GM12878 (cell line): ENCODE data around the gene PDZD7. TPM values are rescaled to one million over a fixed set of nuclear protein-coding genes. Genes with fewer than 3 reads are reported as not detected.

Source experiments
- ATAC-seq: fragments of 200-7000 bp; cut with Tn5 transposase; 3 replicates; pipeline ENCODE4 v1.9.1; 2020; ENCODE audit warnings: mild to moderate bottlenecking, moderate library complexity
- BruUV-seq: library from RNA; stranded (reverse); fragments of 400-500 nt; replicated peaks from 2 replicates; lab custom pipeline; 2021; lab: Mats Ljungman, UMichigan
- CTCF ChIA-PET: fragments of 300-600 bp; sonication (Branson Sonifier 250); formaldehyde crosslinking; extraction: SDS; loops from one replicate; lab custom pipeline; 2021; ENCODE audit warnings: inconsistent platforms; lab: Yijun Ruan, JAX
- POLR2A ChIA-PET: fragments of 350-600 bp; formaldehyde crosslinking; extraction: SDS; loops from one replicate; lab custom pipeline; 2021; ENCODE audit warnings: inconsistent platforms; lab: Charles Lee
- RAD21 ChIA-PET: fragments of 300-600 bp; sonication (Branson Sonifier 250); formaldehyde crosslinking; loops from one replicate; lab custom pipeline; 2023; ENCODE audit warnings: antibody characterized with exemption; ENCODE audit not compliant: unreplicated experiment; lab: Charles Lee
- SMC1A ChIA-PET: fragments of 300-600 bp; sonication (Branson Sonifier 250); formaldehyde crosslinking; loops from one replicate; lab custom pipeline; 2023; ENCODE audit not compliant: unreplicated experiment, uncharacterized antibody; lab: Charles Lee
- DNase-seq: peaks from one replicate; pipeline ENCODE4 v3.0.0-alpha.2; 2011; ENCODE audit warnings: low read depth, low spot score
- FAIRE-seq: peaks from 3 replicates; lab custom pipeline; 2011; peaks lifted over from hg19 to GRCh38; lab: Jason Lieb, UNC
- H2AFZ ChIP-seq: 2 replicates; pipeline ENCODE4 v1.6.0; 2011; ENCODE audit warnings: low read depth, low read length, control low read depth; ENCODE audit not compliant: control insufficient read depth
- H3K27ac ChIP-seq: 2 replicates; pipeline ENCODE4 v1.5.1; 2011; ENCODE audit warnings: control low read depth; ENCODE audit not compliant: control insufficient read depth, insufficient read depth
- H3K27me3 ChIP-seq, 2 experiments: replicated peaks in 1 of 2; 2 replicates each; pipeline versions ENCODE4 v1.6.0 to v1.6.1; 2011; ENCODE audit warnings: low read length in 1 of 2; ENCODE audit not compliant: control insufficient read depth in 2 of 2, insufficient read depth in 2 of 2
- H3K36me3 ChIP-seq, 2 experiments: 2 replicates each; pipeline ENCODE4 v1.5.1; 2011; ENCODE audit warnings: low read length in 1 of 2; ENCODE audit not compliant: control insufficient read depth in 2 of 2, insufficient read depth in 2 of 2
- H3K4me1 ChIP-seq: 2 replicates; pipeline ENCODE4 v1.6.1; 2011; ENCODE audit warnings: mild to moderate bottlenecking, low read length, moderate library complexity, mixed read lengths; ENCODE audit not compliant: control insufficient read depth, insufficient read depth
- H3K4me2 ChIP-seq: 2 replicates; pipeline ENCODE4 v1.6.0; 2011; ENCODE audit warnings: control low read depth; ENCODE audit not compliant: control insufficient read depth, insufficient read depth
- H3K4me3 ChIP-seq: fragments of 200-600 bp; sonication (generic); 2 replicates; pipeline ENCODE4 v1.5.1; 2016
- H3K79me2 ChIP-seq: 2 replicates; pipeline ENCODE4 v1.6.0; 2011; ENCODE audit warnings: low read length; ENCODE audit not compliant: control insufficient read depth, insufficient read depth
- H3K9ac ChIP-seq: 2 replicates; pipeline ENCODE4 v1.8.0; 2011; ENCODE audit warnings: low read length, control low read depth, mixed read lengths; ENCODE audit not compliant: control insufficient read depth, insufficient read depth
- H3K9me3 ChIP-seq: replicated peaks from 3 replicates; pipeline ENCODE4 v1.5.1; 2011; ENCODE audit warnings: mild to moderate bottlenecking, low read length; ENCODE audit not compliant: control insufficient read depth, insufficient read depth
- H4K20me1 ChIP-seq: 2 replicates; pipeline ENCODE4 v1.6.0; 2011; ENCODE audit not compliant: control insufficient read depth, insufficient read depth
- ZNF274 ChIP-seq: IDR thresholded peaks from one replicate; pipeline ENCODE4 v1.8.0; 2011; ENCODE audit not compliant: insufficient read length, insufficient read depth
- WGBS: methylation state at CpG from one replicate; pipeline ENCODE4 v1.1.6; 2016; ENCODE audit warnings: low lambda C conversion rate; ENCODE audit not compliant: insufficient replicate concordance, insufficient coverage; ENCODE audit errors: missing lambda C conversion rate; 5-methylcytosine and 5-hydroxymethylcytosine counted together
- in situ Hi-C: fragments of 300-500 bp; cut with MboI; formaldehyde crosslinking; loops from 9 replicates; pipeline ENCODE4 v1.14.3; 2018; ENCODE audit warnings: mixed read lengths
- intact Hi-C: fragments of 100-400 bp; cut with micrococcal nuclease; formaldehyde crosslinking; loops from one replicate; pipeline ENCODE4 v1.14.2; 2022; ENCODE audit not compliant: unreplicated experiment
- polyA plus RNA-seq, 11 experiments: library from polyadenylated mRNA; depleted of rRNA in 4 of 11; unstranded in 6 of 11; stranded (reverse) in 5 of 11; fragments of >200 nt; fragmentation: Nextera tagmentation in 4 of 11; fragmentation: Illumina TruSeq in 1 of 11; extraction: Ambion mirVana in 4 of 11; extraction: Trizol in 1 of 11; gene quantifications; 1 replicate in 1 of 11; 2 replicates in 10 of 11; pipeline versions ENCODE4 v1.2.1 to v1.2.3, GENCODE V29; 2011 to 2016; ENCODE audit warnings: inconsistent platforms in 2 of 11, missing spikeins in 2 of 11, low read depth in 1 of 11
- total RNA-seq, 4 experiments: library from RNA; depleted of rRNA in 3 of 4; stranded (reverse); fragments of >200 nt in 3 of 4; fragmentation: Illumina TruSeq in 1 of 4; extraction: Trizol in 1 of 4; gene quantifications; 2 replicates each; pipeline versions ENCODE4 v1.2.1 to v1.2.3, GENCODE V29; 2013 to 2021
- TF ChIP-seq, protein P1 (sequence below), 3 experiments: IDR thresholded peaks in 2 of 3; conservative IDR thresholded peaks in 1 of 3; 2 replicates each; pipeline ENCODE4 v1.5.1; 2011; ENCODE audit warnings: low read depth in 3 of 3, low read length in 3 of 3, mild to moderate bottlenecking in 3 of 3, control low read depth in 2 of 3, moderate library complexity in 2 of 3, inconsistent platforms in 1 of 3, mixed read lengths in 1 of 3; ENCODE audit not compliant: control insufficient read depth in 2 of 3, insufficient read depth in 1 of 3; ENCODE audit errors: extremely low read depth in 1 of 3

Gene PDZD7
- total and polyA plus RNA-seq, 10 of the 15 experiments (the other 5 are each of a cell fraction or from before 2014, with no cell fraction given), result 0.01 to 0.20 (median 0.03) TPM; not detected in 7

DNA sequence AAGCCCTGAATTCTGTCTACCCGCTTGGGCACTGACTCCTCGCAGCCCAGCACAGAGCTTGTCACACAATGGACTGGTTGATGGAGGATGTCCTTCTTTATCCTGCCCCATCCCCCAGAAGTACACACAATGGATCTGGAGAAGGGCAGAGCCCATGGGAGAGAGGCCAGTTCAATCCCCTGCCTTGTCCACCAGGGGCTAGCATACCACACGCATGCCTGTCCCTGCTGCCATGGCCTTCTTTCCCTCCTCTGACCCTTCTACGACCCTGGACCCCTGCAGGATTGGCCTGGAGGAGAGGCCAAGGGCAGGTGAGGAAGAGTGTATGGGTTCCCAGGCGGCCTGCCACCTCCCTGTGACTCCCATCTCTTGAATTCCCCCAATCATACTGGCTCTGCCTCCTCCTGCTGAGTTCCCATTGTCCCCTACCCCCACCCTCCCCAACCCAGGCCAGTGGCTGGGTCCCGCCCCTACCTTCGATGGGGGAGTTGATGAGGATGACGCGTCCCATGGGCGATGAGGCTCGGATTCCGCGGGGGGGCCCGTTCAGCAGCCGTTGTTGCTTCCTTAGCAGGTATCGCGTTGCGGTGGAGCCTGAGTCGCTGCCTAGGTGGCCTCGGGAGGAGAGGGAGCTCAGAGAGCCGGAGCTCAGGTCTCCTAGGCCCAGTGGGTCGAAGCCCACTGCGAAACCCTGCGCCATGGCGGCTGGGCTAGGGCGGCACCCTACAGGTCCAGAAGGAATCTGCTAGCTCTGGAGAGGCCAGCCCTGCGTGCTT, 1.2 kb downstream of the PDZD7 start:
- no peak for ATAC-seq
- BruUV-seq, result no TSS peak
- intact Hi-C loops, result loop anchor here (5.0 kb wide), 1 partner anchor 38 kb away; no protein-coding TSS in a partner anchor
- no peak overlapping the region for H3K9ac ChIP-seq
- TF ChIP-seq, protein P1, sequence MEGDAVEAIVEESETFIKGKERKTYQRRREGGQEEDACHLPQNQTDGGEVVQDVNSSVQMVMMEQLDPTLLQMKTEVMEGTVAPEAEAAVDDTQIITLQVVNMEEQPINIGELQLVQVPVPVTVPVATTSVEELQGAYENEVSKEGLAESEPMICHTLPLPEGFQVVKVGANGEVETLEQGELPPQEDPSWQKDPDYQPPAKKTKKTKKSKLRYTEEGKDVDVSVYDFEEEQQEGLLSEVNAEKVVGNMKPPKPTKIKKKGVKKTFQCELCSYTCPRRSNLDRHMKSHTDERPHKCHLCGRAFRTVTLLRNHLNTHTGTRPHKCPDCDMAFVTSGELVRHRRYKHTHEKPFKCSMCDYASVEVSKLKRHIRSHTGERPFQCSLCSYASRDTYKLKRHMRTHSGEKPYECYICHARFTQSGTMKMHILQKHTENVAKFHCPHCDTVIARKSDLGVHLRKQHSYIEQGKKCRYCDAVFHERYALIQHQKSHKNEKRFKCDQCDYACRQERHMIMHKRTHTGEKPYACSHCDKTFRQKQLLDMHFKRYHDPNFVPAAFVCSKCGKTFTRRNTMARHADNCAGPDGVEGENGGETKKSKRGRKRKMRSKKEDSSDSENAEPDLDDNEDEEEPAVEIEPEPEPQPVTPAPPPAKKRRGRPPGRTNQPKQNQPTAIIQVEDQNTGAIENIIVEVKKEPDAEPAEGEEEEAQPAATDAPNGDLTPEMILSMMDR (IDR thresholded peaks at IDR 0.05 in 2 of 3, conservative IDR thresholded peaks at IDR 0.05 in 1 of 3; ENCODE audit: control insufficient read depth in 2 of 3, extremely low read depth in 1 of 3, insufficient read depth in 1 of 3, low read depth in 3 of 3, low read length in 3 of 3), result 0 out of 6 replicates have a peak, but pooled peaks of 1 of the 3 experiments have one; percentile 4
- TF ChIP-seq ZNF274, result no peak
- H3K36me3 ChIP-seq, result no peaks in the 10 kb centered on the region
- H4K20me1 ChIP-seq, result no peaks in the 10 kb centered on the region
- SMC1A ChIA-PET, result interaction anchor here (1.5 to 4.3 kb wide), 2 partner anchors 10 to 12 kb away, joined by 5 to 24 read pairs; no protein-coding TSS in a partner anchor
- H3K4me3 ChIP-seq, result no peak overlapping the region
- in situ Hi-C loops, result no loop called here
- H3K9me3 ChIP-seq, result no peaks in the 10 kb centered on the region
- no peak for DNase-seq
- POLR2A ChIA-PET, result no interaction called here
- H3K4me2 ChIP-seq, result no peak overlapping the region
- no peak overlapping the region for H2AFZ ChIP-seq
- no peak for FAIRE-seq
- WGBS, result 45% methylated on average over 26 of the region's 27 CpGs
- no peak overlapping the region for H3K27ac ChIP-seq
- no peaks in the 10 kb centered on the region for H3K79me2 ChIP-seq
- CTCF ChIA-PET, result interaction anchor here (2.9 to 6.5 kb wide), 4 partner anchors 12 to 21 kb away, joined by 17 to 86 read pairs (median 32); no protein-coding TSS in a partner anchor
- RAD21 ChIA-PET, result interaction anchor here (1.4 to 1.7 kb wide), 3 partner anchors 12 to 20 kb away, joined by 5 to 7 read pairs (median 5); no protein-coding TSS in a partner anchor
- H3K4me1 ChIP-seq, result peaks cover 21% of the 10 kb centered on the region
- peaks cover 5 to 9% of the 10 kb centered on the region in 2 experiments for H3K27me3 ChIP-seq
